ENCODE data around the gene B4GALT3.

DNA sequence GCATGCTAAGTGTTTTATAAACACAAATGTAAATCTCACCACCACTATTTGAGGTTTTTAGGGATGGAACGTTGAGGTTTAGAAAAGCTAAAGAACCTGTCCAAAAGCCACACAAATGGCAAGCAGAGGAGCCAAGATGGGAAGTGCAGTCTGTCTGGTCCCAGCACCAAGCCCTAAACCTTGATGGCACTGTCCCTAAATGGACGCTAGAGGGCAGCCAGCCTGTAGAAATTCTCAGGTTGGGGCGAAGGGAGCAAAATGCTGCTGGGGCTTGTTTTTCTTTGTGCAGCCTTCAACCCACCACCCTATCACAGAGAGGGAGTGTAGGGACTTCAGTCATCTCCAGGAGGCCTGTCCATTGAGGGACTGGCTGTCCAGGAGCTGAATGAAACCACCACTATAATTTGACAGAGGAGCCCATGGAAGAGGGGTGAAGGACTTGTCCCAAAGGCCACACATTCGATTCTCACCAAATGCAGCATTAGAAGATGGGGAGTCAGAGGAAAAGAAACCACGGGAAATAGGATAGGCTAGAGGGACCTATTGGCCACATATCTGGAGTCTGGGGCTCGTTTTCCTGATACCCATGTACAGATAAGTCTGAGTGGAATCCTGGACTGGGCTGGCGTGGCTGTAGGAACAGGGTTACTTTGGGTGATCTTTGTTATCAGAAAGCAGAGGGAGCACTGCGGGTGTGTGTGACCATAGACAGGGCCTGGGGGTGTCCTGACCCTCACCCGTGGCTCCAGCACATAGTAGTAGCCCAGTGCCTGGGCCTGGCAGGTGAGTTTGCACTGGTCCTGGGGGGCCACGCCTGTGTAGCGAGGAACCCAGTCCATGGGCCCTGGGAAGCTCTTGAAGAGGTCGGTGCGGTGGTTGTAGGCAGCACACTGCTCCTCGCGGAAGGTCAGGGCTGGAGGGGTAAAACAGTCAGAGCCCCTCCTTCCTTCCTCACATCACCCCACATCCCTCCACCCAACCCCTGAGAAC, 15.5 kb upstream of the B4GALT3 start:
- TF ChIP-seq FOXM1 (IDR thresholded peaks at IDR 0.05; ENCODE audit: borderline replicate concordance) (no peak), SP1 (IDR thresholded peaks at IDR 0.05) (no peak), SUZ12 (IDR thresholded peaks at IDR 0.05) (no peak)

Data from HEK293T (cell line).